Cardiac fibroblast (primary cell): Measurements from ENCODE around the gene PAPSS2.

ENCODE experiments used
- DNase-seq, 2 donors: peaks; one replicate each; pipeline versions ENCODE4 v3.0.0 to v3.0.0-alpha.2; 2010; ENCODE audit warnings: low read depth in 2 of 2
- H3K4me3 ChIP-seq, 2 donors: replicated peaks in 1 of 2; 1 replicate in 1 of 2; 2 replicates in 1 of 2; pipeline ENCODE4 v1.5.1; 2011; ENCODE audit warnings: low read depth in 2 of 2, low read length in 2 of 2, mild to moderate bottlenecking in 2 of 2, moderate library complexity in 1 of 2
- TF ChIP-seq, protein P1 (sequence below): IDR thresholded peaks from one replicate; pipeline ENCODE4 v1.5.1; 2011; ENCODE audit warnings: low read depth, mild to moderate bottlenecking, low read length, inconsistent platforms

PAPSS2 gene

DNA sequence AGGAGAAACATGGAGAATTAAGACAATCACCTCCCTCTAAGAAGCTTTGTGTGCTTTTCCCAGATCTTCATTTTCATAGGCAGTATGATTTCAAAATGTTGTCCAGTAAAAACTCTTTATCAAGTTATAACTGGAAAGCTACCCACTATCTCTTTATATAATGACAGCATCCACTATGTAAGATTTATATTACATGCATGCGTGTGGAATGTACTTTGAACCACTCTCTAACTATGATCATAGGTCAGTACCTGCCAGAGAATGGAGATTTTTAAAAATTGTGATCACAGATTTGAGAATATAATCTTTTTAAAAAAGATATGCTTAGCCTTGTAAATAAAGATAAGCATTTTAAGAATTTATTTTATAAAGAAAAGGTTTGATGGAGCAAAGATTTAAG lies 17.9 kb downstream of the PAPSS2 start:
- H3K4me3 ChIP-seq, result no peak overlapping the region
- no peak for DNase-seq
- TF ChIP-seq, protein P1, sequence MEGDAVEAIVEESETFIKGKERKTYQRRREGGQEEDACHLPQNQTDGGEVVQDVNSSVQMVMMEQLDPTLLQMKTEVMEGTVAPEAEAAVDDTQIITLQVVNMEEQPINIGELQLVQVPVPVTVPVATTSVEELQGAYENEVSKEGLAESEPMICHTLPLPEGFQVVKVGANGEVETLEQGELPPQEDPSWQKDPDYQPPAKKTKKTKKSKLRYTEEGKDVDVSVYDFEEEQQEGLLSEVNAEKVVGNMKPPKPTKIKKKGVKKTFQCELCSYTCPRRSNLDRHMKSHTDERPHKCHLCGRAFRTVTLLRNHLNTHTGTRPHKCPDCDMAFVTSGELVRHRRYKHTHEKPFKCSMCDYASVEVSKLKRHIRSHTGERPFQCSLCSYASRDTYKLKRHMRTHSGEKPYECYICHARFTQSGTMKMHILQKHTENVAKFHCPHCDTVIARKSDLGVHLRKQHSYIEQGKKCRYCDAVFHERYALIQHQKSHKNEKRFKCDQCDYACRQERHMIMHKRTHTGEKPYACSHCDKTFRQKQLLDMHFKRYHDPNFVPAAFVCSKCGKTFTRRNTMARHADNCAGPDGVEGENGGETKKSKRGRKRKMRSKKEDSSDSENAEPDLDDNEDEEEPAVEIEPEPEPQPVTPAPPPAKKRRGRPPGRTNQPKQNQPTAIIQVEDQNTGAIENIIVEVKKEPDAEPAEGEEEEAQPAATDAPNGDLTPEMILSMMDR, result no peak

DNA sequence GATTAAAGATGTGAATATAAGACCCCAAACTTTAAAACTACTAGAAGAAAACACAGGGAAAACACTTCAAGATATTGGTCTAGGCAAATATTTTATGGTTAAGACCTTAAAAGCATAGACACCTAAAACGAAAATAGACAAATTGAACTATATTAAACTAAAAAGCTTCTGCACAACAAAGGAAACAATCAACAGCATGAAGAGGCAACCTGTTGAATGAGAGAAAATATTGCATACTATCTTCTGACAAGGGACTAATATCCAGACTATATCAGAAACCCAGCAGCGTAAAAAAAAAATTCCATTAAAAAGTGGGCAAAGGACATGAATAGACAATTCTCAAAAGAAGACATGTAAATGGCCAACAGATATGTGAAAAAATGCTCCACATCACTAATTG lies 18.6 kb downstream of the PAPSS2 start:
- no peak for DNase-seq
- TF ChIP-seq, protein P1, result no peak
- H3K4me3 ChIP-seq, result no peak overlapping the region

DNA sequence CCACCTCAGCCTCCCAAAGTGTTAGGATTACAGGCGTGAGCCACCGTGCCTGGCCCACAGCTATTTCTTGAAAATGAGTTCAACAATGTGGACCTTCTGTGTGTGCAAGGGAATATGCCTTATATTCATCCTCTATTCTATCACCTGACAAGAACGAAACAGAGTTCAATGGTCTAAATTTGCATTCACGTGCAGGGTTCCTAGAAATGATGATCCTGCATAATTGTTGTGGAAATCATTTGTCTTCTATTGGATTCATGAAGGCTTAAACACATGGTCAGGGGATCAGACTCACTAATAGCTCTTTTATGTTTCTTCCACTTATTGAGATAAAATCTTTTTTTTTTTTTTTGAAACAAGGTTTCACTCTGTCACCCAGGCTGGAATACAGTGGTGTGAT lies 23.7 kb downstream of the PAPSS2 start:
- TF ChIP-seq, protein P1, result no peak
- DNase-seq, result no peak
- H3K4me3 ChIP-seq, result no peak overlapping the region

DNA sequence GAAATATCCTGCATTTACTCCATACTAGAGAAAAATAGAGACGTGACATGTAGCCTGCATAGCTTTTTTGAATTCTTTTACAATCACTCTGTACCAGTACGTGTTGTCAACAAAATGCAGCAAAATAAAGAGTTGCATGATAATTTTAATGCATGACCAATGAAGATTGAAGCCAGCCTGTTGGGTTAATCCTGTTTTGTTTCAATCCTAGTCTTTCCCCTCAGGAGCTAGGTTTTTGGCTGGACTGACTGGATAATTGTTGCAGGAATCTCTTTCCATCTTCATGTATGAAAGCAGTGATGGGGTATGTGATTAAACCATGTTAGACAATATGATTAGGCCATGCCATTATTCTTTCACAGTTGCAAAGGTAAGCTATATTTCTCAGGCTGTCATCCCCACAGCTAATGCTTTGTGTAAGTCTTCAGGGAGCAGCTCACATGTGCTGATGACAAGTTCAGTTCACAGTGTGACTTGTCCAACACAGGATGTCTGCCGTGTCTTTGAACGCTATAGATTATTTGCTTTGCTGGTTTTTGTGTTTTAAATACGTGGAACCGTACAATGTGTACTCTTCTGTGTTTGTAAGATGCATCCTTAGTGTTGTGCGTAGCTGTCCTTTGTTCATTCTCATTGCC lies 24.4 kb downstream of the PAPSS2 start:
- TF ChIP-seq, protein P1, result no peak
- H3K4me3 ChIP-seq, result no peak overlapping the region
- no peak for DNase-seq

DNA sequence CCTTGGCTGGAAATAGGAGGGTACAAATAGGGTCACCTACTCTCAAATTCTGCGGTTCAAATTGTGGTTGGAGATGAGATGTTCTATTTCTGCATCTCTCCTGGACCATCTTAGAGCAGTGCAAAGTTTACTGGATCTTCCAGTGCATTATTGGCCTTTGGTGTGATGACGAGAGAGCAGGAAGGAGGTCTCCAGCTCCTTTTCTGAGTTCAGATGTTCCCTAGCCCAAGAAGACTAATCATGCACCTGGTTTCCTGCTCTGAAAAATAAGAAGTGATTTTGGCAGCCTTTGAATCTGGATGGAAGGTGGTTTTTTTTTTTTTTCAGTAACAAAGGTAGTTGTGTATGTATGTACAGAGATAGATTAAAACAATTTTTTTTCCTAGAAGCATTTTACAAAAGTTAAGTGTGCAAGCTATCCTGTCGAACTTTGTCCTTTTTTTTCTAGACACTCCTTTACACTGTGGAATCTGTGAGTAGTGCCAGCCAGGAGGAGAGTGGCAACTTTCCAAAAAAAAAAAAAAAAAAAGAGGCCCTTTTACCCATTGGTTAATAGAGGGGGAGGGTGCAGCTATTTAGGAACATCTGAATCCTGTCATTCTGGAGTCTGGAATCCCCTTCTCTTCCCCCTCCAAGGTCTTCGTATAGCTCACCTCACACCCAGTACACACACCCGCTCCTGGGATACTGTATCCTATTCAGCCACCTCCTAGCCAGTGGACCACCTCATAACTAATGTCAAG lies 26.3 kb downstream of the PAPSS2 start:
- DNase-seq, result peak; percentile 15 to 57
- no peak overlapping the region for H3K4me3 ChIP-seq
- TF ChIP-seq, protein P1, result no peak

DNA sequence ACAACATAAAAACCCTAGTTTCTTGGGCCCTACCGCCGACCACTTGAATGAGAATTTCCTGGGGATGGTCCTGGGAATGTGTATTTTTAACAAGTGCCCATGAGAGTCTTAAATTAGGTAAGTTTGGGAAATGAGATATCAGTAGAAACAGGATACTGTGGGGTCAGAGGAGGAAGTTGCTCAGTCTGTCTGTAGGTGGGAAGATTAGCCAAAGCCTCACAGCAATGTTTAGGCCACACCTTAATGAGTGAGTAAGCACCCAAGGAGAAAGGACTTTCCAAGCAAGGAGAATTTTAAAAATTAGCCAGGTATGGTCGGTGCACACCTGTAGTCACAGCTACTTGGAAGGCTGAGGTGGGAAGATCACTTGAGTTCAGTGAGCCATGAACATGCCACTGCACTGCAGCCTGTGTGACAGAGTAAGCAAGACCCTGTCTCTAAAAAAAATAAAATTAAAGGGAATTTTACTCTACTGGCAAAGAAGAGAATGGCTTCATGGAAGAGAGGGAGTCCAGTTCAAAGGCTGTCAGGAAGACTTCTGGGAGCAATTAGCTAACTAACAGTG lies 31.9 kb downstream of the PAPSS2 start:
- TF ChIP-seq, protein P1, result no peak
- DNase-seq, result no peak
- no peak overlapping the region for H3K4me3 ChIP-seq
